NCI-H526 (cell line): ENCODE results near the gene FHL1.
"Not testable (repeated sequence)": the region's sequence is repeated elsewhere in the genome, so short reads cannot be mapped to it uniquely, and the experiment has no call there.

Source experiments
- DNase-seq, 2 experiments: peaks; one replicate each; lab custom pipeline; 2025; lab: John Stamatoyannopoulos, UW

Gene FHL1

DNA sequence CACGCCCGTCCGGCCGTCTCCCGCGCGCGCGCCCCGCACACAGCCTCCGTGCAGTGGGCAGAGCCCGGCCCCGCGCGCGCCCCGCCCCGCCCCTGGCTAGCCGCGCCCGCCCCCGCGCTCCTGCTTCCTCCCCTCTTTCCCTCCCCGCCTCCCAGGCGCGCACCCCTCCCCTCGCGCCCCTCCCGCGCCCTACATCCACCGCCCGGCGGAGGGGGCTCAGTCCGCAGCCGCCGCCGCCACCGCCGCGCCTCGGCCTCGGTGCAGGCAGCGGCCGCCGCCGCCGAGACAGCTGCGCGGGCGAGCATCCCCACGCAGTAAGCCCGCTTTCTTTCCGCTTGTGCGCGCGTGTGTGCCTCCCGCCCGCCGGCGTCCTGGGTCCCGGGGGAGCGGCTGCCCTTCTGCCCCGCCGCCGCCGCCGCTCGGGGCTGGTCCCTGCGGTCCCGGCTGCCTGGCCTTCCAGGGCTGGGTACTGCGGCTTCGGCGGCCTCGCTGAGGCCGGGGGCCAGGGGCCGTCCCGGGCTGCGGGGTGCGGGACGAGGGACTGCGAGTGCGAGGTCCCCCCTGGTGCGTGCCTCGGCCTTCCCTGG, at the start of gene FHL1:
FHL1 (plus strand) TSS at position 219 of the 587 bp plus-strand sequence.
- peak in 1 of 2 experiments; percentile 76 for DNase-seq

DNA sequence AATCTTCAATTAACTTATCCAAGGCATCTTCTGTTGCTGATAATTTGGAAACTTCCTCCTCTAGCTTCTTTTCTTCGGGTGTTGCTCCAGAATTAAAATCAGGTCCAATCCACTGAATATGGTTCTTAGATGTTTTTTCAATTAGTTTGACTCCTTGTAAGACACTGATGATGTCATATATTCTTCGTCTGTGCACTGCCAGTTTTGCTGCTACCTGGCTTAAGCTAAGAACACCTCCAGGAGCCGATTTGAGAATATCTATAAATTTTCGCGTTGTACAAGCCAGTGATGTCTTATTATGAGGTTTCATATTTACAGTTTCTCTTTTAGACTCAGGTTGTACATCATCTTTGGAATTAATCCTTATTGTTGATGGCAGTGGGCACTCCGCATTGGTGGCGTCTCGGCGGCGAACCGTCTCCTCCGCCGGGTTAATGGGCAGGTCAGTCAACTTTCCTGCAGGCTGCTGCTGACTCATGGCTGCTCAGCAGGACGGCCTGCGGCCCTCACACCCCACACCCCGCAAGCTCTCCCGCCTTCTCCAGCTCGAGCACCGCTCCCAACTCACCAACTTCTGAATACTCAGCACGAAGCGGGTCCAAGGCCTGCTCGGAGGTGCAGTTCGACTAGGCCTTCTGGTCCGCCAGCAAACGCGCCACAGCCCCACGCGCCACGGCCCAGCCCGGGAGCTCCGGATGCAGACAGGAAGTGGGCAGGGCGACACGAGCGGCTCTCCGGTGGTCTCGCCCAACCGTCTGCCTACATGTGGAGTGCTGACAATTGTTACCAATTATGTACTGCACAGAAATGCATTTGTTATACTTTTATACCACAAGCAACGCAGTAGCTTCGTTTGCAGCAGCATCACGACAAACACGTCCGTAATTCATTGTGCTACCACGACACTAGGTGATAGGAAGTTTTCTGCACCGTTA, 49.2 kb upstream of the FHL1 start:
- no peak for DNase-seq

DNA sequence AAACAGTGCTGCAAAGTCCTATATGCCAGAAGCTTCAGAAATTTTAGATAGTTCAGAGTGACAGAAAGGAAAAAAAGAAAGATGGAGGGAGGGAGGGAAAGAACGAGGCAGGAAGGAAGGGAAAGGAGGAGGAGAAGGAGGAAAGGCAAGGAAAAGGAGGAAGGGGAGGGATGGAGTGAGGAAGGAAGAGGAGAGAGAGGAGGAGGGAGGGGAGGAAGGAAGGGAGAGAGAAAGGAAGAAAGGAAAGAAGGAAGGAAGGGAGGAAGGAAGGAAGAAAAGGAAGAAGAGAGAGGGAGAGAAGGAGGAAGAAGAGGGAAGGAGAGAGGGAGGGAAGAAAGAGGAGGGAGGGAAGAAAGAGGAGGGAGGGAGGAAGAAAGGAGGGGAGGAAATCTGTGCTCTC, 42.4 kb upstream of the FHL1 start:
- no peak for DNase-seq

DNA sequence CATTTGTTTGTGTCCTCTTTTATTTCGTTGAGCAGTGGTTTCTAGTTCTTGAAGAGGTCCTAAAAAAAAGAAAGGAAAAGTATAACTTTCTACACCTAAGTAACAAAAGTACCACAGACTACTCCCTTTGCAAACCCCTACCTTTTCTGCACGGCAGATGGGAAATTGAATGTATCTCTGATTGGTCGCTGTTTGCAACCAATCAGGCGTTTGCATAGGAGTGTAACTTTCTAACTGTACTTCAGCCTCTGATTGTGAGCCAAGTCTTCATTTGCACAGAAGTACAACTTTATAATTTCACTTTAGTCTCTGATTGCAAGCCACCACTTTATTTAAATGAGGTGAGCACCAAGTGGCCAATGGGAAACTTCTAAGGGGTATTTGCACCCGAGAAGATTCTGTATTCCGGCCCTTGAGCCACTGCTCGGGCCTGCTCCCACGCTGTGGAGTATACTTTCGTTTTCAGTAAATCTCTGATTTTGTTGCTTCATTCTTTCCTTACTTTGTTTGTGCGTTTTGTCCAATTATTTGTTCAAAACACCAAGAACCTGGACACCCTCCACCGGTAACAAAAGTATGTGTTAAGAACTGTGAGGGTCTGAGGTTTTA, 40.3 kb upstream of the FHL1 start:
- DNase-seq, result no peak

DNA sequence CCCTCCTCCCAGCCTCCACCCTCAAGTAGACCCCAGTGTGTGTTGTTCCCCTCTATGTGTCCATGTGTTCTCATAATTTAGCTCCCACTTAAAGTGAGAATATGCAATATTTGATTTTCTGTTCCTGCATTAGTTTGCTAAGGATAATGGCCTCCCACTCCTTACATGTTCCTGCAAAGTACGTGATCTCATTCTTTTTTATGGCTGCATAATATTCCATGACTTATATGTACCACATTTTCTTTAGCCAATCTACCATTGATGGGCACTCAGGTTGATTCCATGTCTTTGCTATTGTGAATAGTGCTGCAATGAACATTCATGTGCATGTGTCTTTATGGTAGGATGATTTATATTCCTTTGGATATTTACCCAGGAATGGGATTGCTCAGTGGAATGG, 38.4 kb upstream of the FHL1 start:
- DNase-seq, result not testable (repeated sequence)

DNA sequence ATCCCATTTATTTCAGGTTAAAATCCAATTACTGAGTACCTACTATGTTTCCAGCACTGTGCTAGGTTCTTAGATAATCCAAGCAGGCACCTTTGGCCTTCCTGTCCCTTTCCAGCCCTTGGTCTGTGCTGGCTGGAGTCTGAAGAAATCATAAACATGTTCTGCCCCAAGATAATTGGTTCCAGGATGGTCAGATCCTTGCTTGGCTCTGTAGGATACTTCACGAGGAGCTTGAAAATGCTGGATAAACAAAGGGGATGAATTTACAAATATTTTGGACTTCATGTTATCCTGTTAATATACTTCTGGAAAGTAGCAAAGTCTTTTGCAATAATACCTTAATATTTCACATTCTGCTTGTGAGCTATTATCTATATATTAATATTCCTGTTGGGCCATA, 35.0 kb upstream of the FHL1 start:
- DNase-seq, result no peak

DNA sequence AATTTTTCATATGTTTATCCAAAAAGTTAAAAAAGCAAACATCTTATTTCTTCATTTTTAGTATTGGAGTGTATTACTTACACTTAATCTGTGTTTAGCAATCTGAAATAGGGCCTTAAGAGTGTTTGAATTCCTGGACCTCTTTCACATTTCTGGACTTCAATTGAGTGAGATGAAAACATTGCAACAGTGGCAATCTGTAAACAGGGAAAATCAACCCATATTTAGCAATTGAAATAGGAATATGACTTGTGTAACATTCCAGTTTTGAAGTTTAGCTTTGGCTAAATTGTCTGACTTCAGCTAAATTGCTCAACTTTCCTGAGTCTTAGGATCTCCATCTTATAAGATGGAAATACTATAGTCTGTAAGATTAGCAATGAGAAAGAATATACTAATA, 34.6 kb upstream of the FHL1 start:
- DNase-seq, result no peak

DNA sequence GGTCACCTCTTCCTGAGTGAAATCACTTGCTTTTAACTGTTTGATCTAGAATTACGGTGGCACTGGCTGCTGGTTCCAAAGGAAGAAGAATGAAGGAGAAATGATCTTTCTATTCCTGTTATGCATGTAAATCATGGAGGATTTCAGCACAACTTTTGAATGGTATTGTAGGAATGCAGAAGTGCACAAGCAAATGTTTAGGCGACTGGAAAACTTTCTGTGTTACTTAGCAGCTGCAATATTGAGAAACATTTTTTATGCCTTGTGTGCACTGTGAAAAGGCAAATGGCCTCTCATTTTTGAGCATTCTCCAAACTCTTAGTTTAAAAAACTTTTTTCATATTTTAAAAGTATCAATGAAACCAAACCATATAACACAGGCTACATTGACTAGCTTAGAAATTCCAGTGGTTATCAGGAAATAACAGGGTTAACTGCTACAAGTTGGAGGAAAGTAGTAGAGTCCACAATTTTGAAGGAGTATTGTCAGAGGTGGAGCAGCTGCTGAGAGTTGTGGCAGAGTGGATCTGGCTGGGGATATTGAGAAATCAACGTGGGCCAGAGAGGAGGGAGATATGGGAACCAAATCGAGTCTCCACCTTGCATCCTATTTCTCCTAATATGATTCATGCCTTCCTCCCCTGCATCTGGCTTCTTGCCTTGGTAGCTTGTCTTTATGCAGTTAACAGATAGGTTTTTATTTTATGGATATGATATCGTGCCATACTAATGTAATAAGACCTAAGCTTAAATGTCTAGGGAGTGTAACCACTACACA, 32.0 kb upstream of the FHL1 start:
- DNase-seq, result no peak

DNA sequence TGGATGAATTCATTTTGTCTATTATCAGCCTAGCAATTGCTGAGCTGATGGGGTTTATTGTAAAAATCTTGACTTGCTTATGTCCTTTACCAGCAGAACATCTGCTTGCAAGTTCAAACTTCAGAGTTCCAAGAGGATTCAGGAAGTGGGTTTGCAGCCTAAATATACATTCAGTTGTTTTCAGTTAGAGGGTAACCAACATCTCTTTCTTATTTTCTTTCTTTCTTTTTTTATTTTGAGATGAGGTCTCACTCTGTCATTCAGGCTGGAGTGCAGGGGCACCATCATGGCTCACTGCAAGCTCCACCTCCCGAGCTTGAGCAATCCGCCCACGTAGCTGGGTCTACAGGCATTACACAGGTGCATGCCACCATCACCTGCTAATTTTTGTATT, 31.4 kb upstream of the FHL1 start:
- DNase-seq, result no peak

DNA sequence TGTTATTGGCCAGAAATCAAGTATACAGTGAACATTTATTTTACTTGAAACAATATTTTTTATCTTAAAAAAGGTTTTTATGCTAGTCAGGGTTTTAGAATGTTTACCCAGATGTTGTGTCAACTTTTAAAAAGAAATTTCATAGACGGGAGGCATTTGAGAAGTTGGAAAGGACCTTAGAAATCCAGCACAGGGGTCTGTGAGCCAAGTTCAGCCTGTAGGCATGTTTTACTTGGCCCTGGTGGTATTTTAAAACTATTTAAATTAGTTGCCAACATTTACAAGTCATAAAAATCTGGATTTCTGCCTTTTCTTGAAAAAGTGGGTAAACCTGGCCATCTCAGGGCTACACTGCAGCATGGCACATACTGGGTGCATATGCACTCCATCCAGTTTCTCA, 25.5 kb upstream of the FHL1 start:
- DNase-seq, result no peak

DNA sequence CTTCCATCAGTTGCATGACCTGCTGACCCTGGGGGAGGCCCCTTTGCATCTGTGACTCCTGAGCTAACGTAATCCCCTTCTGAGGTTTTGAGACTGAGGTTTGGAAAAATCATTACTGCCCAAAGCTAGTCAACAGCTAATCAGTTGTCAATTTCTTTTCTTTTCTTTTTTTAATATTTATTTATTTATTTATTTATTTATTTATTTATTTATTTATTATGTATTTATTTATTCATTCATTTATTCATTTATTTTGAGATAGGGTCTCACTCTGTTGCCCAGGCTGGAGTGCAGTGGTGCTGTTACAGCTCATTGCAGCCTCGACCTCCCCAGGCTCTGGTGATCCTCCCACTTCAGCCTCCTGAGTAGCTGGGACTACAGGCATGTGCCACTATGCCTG, 25.1 kb upstream of the FHL1 start:
- DNase-seq, result no peak

DNA sequence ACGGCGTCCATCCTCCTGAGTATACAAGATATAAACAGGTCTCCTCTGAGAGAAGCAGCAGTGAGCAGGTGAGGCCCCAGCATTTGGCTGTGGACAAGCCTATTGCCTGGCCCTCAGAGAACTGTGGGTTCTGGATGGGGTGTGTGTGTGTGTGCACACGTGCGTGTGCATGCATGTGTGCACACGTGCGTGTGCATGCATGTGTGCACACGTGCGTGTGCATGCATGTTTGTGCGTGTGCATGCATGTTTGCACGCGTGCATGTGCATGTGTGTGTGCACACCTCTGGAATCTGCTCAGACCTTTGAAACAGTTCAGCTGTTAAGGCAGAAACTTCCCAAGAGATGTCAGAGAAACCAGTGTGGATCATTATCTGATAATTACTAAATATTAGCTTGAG, 22.2 kb upstream of the FHL1 start:
- DNase-seq, result no peak

DNA sequence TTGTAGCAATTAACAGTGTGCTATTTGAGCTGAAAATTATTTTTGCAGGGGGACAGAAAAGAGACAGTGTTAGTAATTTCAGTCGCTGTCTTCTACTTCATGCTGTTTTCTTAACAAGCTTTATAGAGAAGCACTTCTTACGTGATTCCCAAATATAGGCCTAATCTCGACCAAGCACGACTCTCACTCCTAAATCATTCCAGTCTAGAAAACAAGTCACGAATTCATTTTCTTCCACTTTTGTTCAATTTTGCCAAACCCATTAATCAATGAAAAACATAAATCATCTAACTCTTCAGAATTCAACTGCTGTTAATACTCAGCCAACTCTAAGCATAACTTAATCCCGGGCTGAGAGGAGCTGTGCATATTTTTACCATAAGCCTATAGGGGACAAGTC, 21.0 kb upstream of the FHL1 start:
- no peak for DNase-seq

DNA sequence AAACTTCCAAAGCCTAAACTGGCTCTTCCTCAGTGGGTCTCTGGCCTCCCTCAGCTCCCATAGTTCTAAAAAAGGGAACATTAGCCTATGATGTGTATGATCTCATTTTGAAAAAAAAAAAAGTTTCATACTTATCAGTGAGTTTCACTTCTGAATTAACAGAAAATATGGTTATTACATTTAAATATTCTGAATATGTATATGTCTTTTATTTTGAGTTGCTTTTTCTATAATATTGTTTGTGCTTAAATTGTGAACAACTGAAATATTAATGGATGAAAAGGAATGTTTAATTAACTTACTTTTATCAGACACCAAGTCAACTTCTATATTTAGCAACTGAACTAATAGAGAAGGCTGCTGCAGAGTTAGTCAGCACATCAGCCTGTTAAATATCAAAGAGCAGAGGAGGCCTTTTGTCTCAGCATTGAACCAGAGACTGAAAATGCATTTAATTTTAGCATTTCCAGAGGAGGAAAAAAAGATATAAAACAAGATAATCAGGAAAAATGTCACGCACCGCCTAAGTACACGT, 20.4 kb upstream of the FHL1 start:
- DNase-seq, result no peak

DNA sequence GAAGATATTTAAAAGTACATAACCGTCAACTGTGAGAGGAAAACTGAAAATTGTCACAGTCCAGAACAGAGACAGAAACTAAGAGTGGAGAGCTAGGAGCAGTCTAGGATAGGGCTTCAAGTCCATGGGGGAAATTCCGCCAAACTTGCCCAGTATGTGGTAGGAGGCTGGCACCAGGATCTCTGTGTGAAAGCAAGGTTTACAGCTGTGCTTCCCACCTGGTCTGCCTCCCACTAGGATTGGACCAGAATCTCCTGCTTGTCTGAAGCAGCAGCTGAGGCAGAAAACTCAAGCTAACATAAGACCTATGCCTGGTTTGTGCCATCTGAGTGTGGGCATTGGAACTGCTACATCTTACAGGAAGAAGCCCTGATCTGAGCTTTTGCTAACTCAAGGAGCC, 18.6 kb upstream of the FHL1 start:
- no peak for DNase-seq

DNA sequence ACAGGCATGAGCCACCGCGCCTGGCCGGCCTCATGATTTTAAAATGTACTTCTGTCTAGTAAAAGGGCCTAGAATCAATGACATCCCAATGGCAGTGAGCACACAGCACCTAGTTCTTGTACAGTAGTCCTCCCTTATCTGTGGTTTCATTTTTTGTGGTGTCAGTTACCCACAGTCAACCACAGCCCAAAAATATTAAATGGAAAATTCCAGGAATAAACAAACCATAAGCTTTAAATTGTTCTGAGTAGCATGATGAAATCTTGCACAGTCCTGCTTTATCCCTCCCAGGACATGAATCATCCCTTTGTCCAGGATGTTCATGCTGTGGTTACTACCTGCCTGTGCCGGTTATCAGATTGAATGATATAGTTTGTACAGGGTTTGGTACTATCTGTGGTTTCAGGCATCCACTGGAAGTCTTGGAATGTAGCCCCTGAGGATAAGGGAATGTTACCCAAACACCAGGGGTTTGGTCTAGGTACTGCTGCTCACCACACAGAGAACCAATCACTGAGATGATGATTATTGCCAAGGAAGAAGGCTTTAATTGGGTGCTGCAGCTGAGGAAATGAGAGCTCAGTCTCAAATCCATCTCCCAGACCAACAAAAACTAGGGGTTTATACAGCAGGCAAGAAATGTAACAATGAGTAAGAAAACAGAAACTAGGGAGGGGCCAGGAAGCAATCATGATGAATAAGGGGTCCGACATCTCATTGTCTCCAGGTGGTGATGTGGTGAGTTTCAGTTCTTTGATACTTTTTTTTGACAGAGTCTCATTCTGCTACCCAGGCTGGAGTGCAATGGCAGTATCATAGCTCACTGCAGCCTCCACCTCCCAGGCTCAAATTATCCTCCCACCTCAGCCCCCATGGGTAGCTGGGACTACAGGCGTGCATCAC, 16.2 kb upstream of the FHL1 start:
- no peak for DNase-seq

DNA sequence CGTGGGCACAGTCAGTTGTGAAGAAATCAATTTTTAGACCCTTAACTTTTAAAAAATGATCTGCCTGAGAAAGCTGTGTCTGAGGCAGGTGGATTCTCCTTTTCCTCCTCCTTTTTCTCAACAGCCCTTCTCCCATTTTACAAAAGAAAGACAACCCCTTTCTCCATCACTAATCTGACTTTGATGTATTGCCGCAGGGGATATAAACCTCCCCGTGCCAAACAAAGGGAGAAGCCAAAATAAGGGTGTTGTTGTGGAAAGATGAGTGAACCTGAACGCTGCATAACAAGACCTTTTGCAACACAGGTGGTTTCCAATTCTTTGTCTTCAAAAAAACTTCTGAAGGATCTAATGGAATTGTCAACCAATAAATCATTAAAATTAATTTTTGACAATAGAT, 8.4 kb upstream of the FHL1 start:
- no peak for DNase-seq

DNA sequence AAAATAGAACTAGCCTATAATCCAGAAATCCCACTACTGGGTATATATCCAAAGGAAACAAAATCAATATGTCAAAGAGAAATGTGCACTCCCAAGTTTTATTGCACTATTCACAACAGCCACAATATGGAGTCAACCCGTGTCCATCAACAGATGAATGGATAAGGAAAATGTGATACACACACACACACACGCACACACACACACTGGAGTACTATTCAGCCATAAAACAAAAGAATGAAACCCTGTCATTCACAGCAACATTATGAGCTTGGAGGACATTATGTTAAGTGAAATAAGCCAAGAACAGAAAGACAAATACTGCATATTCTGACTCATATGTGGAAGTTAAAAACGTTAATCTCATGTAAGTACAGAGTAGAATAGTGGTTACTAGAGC, 5.8 kb upstream of the FHL1 start:
- DNase-seq, result no peak

DNA sequence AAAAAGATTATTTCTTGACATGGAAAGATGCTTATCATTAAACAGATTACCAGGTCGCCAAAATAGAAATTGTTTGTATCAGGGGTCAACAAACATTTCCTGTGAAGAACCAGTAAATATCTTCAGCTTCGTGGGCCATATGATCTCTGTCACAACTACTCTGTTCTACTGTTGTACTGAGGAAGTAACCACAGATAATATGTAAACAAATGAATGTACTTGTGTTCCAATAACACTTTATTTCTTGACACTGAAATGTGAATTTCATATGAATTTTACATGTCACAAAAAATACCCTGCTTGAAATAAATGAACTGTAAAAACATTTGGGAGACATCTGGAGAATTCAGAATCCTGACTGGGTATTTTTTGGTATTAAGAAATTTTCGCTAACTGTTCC, 4.7 kb upstream of the FHL1 start:
- DNase-seq, result no peak

DNA sequence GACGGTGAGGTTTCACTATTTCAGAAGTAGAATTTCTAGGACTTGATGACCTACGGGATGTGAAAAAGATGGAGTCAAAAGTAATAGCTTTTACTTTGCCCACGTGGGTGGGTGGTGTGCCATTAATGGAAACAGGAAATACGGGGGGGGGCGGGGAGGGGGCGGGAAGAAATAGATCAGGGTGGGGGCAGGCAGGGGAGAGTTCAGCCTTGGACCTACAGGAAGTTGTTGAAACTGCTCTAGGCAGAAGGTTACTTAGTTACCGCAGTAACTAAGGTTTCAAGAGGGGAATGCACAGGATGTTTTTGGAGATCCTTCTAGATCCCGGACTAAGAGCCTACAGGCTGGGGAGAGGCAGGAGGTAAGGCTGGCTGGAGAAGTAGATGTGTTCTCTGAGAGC, 3.6 kb upstream of the FHL1 start:
- DNase-seq, result no peak
